Amygdala (tissue), 56 donors: ENCODE measurements around the gene RHOBTB3.

ENCODE experiments used
- DNase-seq, 56 donors: peaks; one replicate each; lab custom pipeline; 2025; lab: John Stamatoyannopoulos, UW

Gene RHOBTB3

GRCh38 chr5:95761771-95762651, 30.9 kb downstream of the RHOBTB3 start:
- DNase-seq, result no peak

DNA sequence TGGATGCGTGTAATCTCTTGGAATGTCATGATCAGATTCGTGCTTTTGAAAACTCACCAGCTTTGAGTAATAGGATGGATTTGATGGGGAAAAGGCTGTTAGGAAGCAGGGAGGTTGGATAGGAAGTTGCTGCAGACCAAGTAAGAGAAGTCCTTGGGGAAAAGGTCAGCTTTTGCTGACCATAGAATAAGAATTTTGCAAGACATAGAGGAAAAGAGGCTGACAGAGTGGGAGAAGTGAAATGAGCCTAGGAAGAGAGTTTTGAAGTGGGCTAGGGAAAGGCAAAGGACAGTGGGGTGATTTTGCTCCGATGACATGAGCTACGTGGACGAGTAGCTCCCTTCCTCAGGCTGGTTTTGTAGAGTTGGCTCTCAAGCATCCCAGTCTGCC, 31.5 kb downstream of the RHOBTB3 start:
- no peak for DNase-seq

DNA sequence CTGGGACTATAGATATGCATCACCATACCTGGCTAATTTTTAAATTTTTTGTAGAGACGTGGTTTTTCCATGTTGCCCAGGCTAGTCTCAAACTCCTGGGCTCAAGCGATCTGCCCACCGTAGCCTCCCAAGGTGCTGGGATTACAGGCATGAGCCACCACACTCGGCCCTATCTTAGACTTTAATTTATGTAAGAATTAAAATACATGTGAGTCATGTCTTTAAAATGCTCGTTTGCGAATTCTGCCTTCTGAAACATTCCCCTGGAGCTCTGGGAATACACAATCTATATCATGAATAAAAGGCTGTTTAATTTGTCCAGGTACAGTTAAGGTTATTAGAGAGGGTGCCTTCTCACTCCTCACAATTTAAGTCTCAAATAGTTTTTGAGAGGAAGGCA, 32.8 kb downstream of the RHOBTB3 start:
- DNase-seq, result no peak

DNA sequence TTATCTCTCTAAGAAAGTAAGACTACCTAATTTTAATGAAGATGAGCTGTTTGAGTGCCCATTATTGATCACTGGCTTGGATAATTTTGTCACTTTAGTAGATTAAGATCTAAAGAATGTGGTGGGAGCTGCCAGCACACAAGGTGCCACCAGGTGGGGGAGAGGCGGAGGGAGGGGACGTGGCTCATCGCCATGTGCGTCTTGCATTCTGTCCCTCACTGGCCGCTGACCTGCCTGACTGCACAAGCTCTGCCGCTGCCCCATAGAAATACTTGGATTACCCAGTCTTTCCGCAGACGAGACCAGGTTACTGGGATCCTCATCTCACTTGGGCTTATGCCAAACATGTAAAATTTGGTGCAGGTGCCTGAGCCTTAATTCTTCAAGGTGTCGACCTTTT, 37.6 kb downstream of the RHOBTB3 start:
- DNase-seq, result no peak

GRCh38 chr5:95770830-95771708, 39.9 kb downstream of the RHOBTB3 start:
- no peak for DNase-seq

DNA sequence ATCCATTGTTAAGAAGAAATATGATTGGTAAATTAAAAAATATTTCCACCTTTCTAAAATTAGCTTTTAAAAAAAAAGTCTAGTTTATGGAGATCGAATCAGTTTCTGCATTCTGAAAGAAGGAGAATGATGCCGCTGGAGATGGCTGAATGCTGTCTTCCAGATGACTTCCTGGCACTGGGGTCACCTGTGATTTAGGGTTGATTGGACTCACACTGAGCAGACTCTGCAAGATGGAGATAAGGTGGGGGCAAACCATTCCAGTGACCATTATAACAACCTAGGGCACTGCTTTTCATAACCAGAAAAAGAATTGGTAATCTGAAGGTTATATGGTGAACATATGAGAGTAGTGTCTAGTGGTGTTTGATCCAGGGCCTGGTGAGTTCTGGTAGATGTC, 40.8 kb downstream of the RHOBTB3 start:
- no peak for DNase-seq

DNA sequence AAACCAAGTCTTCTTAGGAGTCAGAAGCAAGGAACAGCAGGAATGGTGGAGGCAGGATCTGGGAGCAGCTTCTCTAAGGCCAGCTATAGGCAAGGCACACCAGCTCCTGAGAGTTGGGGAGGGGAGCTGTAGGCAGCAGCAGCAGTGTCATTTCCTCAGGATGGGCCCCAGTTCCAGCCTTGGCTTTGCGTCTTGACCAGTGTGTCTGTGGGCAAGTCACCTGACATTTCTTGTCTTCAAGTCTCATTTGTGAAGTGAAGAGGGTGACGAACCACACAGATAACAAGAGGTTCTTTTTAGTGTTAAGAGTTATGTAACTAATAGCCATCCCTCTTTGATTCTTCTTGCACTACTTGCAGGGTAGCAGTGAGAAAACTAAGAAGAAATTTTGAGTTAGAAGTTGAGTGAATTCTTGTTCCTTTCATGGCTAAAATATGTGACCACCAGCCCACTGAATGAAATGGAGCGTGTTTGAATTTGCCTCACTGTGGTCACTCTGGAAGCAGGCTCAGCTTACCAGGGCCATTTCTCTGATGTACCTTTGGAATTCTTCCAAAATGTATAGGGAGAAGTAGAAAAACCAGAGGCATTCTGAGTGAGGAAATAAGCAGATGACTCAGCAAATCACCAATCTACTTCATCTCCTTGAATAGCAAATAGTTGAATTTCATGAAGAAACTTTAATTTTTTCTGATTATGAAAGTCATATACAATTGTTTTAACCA, 42.4 kb downstream of the RHOBTB3 start:
- no peak for DNase-seq

GRCh38 chr5:95777441-95777840, 46.3 kb downstream of the RHOBTB3 start:
- no peak for DNase-seq

DNA sequence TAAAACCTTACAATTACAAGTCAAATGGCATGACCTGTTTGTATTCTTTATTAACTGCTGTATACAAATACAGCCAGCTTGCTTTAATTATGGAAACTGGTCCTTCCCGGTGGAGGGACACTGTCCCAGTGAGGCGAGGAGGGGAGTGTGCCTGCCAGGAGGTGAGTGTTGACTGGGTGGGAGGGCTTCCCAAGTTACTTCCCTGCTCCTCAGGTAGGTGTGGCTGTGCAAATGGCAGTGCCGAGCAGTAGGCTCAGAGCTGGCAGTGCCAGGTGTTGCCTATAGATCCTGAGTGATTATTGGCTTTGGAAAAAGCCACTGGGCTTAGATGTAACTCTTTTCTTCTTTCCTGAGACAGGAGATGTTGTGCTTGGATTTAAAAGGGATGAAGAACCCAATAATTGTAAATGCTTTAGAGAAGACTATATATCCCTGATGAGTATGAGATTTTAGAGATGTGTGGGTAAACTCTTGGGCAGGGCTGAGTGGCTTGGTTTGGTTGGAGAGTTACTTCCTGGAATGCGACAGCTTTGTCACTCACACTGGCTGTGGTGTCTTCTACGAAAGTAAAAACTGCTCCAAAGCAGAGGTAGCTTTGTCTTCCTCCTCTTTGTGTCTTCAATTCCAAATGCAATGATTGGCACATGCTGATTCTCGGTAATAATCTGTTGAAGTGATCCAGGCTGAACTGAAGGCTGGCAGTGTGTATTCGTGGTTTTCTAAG, 47.7 kb downstream of the RHOBTB3 start:
- no peak for DNase-seq

- no peak for DNase-seq
Measured at GRCh38 chr5:95779611-95780010, 48.5 kb downstream of the RHOBTB3 start.

- DNase-seq, result no peak
Measured at GRCh38 chr5:95780597-95780996, 49.5 kb downstream of the RHOBTB3 start.

GRCh38 chr5:95781101-95781583, 50.0 kb downstream of the RHOBTB3 start:
- peak in 55 of 56 donors; percentile 8 to 86 (median 55) for DNase-seq

- no peak for DNase-seq
Measured at GRCh38 chr5:95782181-95782580, 51.0 kb downstream of the RHOBTB3 start.

- peak in 3 of 56 donors; percentile 3 to 13 (median 6) for DNase-seq
Measured at GRCh38 chr5:95783661-95784060, 52.5 kb downstream of the RHOBTB3 start.

DNA sequence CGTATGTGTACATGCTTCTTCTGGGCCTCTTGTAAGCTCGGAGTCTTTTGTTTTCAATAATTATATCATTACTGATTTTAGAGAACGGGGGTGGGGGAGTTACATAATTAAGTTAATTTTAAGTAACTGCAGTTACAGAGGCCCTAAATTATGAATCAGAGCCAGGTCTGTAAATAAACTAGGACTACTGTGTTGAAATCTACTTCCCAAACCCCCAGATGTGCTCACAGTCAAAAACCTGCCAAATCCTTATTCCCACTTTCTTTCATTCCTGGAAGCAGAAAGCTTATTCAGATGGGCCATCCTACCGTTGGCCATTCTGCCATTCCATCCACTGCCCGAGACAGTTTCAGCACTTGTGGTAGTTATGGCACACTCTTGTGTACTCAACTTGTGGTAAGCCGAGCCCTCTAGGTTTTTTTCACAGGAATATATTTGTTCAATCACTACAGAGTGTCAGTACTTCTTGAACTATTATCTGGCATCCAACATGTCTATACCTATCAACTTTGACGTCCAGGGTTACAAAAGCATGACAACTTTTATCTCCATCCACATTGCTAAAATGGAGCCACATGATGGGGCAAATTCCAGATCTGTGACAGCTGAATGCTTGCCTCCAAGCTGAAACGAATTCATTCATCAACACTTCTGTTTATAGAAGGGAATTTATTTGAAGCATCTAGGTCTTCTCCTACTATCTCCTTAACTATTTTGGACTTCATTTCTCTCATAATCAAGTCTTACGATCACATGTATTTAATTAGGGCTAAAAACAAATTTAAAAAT, 53.6 kb downstream of the RHOBTB3 start:
- DNase-seq, result no peak

DNA sequence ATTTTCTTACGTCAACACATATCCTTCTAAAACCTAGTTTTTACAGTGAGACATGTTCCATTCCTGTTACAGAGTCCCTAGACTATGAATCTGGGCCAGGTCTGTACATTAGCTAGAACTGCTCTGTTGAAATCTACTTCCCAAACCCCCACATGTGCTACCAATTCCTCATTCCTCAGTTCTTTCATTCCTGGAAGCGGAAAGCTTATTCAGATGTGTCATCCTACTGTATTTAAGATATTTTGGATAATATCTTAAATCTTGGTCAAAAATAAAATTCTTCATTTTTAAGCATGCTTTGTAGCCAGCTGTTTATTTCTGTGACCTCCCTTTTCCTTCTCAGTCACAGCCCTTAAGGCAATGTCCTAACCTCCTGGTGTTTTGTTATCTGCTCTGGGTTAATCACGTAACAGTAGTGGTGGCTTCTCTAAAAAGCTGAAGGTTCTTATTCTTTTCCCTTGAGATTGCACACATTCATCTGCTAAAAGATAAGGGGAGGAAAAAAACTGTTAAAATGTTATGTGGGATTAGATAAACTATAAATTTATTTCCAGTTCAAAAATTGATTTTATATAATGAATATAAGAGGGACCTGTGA, 55.8 kb downstream of the RHOBTB3 start:
- no peak for DNase-seq

GRCh38 chr5:95788493-95788892, 57.4 kb downstream of the RHOBTB3 start:
- DNase-seq, result no peak

GRCh38 chr5:95791751-95792150, 60.6 kb downstream of the RHOBTB3 start:
- DNase-seq, result no peak

DNA sequence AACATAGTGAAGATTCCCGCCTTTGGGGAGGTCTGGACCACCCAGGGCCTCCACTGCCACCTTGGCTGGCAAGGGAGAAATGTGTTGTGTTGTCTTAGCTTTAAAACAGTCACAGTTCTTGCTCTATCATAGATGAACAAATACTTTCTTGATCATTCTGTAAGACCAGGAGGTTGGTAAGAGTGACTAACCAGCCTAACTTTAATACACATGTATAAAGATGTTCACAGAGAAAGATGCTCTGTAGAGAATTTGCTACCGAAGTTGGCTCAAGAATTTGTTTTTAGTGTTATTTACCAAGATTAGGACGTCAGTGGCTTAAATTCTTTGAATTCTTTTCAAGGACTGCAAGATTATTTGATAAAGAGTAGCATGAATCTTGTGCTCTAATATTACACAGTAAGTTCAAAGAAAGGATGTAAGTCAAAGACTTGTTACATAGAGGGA, 63.0 kb downstream of the RHOBTB3 start:
- no peak for DNase-seq
